GM21515 (cell line): ENCODE results near the gene MAGI1.

Experiments
- ATAC-seq: cut with Tn5 transposase; IDR thresholded peaks from one replicate; pipeline ENCODE4 v1.9.1; 2021; ENCODE audit not compliant: unreplicated experiment

MAGI1 gene

DNA sequence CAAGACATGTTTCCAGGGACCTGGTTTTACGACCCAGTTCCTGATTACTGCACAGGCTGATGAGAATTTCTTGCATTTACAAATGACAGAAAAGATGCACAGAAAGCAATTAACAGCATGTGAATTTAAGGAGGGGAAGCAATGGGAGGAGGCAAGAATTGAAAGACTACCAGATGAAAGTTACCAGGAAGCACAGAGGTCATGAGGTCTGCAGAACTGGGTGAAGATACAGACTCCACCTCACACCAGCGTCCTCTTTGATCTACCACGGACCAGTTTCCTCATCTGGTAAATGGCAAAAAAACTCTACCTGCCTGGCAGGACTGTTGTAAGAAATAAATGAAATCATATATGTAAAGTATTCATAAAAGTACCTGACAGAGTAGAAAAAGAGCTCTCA lies 266.0 kb downstream of the MAGI1 start:
- no peak for ATAC-seq

DNA sequence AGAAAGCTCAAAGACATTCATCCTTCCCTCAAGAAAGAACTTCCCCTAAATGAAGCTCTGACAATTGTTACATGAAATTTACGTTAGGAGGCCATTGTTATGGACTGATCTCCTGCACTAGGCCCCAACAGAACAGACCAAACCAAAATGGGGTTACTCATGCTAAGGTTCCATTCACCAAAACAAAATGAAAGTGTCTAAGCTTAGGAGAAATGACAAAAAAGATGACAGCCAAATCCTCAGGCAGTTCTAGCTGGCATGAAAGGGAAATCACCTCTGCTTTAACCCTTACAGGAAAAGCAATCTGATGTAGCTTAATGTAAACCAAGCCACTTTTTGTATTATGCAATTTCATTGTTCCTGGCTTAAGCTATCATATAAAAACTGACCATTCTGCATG lies 271.2 kb downstream of the MAGI1 start:
- ATAC-seq = no peak

DNA sequence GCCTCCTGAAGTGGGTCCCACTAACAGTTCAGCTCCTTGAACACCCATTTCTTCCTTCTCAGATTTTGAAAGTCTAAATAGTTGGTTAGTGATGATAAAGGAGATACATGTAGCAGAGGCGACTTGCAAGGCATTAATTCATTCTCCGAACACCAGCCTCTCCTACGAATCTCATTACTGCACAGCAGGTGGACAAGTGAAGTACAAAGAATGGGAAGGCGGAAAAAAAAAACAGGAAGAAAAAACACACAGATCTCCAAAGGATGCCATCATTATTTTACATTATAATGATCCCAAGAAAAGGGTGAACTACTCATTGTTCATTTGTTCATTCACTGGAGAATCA lies 276.5 kb downstream of the MAGI1 start:
- no peak for ATAC-seq

DNA sequence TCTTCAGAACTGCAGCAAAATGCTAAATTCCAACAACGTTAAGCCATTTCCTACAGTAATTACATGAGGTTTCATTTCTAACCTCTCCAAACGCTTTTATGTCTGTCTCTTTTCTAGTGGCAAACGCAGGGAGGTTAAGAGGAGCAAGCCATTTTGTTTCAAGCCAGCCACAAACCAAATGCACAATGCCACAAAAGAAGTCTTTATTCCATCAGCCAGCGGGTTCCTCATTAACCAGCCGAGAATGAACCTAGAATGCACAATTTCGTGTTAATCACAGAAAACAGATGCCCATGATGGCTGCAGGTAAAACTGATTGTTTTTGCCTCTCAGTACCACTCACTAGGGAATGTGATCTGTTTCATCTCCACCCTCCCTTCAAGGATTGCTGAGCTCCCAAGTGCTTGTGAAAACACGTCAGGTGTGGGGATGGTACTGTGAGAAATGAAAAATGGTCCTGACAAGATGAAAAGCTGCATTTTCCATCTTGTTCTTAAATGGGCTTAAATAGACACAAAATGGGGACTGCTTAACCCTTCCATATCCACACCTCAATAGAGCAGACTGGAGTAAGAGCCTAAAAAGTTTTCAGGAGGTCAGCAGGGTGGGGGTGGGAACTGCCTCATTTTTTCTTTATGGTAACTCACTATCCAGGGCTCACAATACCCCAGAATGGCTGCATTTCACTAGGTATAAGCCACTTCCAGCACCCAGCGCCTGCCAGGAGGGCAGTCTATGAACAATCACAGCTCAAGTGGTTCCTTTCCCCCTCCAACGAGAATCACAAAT lies 277.1 kb downstream of the MAGI1 start:
- ATAC-seq = no peak

DNA sequence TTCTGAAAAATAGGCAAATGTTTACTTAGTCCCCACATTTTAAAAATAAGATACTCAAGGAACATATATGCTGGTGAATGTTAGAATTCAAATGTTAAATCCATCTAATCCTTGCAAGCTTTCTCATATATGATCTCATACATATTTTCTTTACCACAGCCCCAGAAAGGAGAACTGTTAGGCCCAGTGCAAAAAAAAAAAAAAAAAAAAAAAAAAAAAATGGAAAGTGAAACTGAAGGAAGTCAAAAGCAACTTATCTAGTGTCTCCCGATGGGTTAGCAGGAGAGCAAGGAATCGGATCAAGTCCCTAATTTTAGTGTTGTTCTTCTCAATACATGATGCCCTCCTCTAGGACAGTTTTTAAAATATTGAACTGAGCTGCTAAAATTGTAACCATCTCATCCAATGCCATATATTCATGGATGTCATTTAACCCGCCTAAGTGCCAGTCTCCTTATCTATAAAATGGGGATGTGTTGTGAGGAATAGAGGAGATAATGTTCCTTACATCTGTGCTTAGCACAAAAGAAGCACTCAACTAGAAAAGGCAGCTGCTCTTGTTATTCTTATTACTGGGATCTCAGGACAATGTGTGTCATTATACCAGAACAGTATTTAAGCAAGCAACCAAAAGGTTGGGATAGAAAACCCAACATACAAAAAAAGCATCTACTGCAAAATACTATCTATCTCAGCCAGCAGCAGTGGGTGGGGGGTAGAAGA lies 279.7 kb downstream of the MAGI1 start:
- ATAC-seq = no peak

DNA sequence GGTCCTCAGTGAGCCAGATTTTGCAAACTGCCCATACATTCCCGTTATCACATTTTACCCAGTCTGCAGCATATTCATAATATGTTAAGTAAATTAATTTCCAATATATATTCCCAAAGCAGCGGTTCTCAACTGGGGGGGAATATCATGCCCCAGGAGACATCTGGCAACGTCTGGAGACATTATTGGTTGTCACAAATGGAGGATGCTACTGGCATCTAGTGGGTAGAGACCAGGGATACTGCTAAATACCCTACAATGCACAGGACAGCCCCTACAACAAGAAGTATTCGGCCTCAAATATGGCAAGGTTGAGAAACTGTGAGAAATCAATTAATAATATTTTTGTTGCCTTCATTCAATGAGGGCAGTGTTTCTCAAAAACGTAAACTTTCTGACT lies 280.3 kb downstream of the MAGI1 start:
- ATAC-seq = no peak

DNA sequence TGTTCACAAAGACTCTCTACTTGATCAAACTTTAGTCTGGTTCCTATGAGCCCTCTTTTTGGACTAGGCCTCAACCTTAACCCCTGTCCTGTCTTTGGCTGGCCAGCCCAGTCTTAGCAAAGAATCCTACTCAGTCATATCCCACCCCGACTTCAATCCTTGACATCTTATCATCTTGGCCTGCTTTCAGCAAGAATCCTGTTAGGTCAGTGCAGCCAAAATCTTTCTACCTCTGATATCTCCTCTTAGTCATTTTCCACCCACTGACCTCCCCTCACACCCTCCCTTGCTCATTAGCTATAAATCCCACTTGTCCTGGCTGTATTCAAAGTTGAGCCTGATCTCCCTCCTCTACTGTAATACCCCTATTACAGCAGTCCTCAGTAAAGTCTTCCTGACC lies 286.1 kb downstream of the MAGI1 start:
- no peak for ATAC-seq

DNA sequence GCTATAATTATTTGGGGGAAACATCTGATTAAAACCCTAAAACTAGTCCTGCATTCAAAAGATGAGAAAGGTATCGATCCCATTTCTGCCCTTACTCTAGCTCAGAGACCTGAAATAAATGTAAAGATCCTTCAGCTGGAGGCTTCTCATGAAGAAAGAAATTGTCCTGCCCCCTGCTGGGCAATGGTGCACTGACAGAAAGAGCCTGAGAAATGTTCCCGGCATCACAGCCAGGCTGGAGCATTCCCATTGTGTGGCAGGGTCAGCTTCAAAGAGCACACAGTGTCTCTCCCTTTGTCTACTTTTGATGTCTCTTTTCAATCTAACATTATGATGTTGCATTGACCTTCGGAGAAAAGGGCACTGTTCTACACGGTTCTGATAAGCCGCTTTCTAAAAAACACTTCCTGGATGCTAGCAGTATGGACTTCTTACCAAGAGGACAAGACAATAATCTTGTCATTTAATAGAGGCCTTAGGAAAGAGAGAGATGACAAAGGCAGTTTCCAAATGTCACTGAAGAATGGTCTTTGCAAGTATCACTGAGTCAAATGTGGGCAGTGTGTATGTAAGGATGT lies 287.5 kb downstream of the MAGI1 start:
- ATAC-seq = peak; percentile 66

DNA sequence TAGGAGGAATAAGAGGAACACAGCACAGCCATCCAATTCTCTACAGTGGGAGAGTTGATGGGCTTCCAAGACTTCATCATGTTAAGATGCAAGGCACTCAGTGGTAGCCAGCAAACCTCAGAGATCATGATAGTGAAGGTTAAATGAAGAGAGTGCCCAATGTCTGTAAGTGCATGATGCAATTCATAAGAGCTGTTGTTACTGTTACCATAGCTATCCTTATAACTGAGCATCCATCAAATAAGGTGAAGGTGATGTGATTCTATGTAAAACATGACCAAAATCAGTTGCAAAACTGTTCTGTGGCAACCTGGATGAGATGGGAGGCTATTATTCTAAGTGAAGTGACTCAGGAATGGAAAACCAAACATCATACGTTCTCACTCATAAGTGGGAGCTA lies 289.7 kb downstream of the MAGI1 start:
- no peak for ATAC-seq

DNA sequence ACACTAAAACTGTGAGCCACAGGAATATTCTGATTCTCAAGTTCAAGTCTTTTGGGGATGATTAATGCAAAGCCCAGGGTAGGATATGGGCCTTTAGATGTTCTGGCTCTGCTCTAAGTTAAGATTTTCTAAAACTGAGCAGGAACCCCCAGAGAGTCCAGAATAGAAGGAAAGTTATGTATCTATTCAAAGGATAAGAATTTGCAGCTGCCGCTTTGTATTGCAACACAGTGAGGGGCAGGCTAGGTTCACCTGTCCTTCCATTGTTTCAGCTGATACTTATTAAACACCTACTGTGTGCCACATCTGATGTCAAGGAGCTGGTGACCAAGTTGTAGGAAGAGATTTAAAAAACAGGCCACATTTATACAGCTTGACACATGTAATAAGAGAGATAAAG lies 290.4 kb downstream of the MAGI1 start:
- ATAC-seq = no peak

DNA sequence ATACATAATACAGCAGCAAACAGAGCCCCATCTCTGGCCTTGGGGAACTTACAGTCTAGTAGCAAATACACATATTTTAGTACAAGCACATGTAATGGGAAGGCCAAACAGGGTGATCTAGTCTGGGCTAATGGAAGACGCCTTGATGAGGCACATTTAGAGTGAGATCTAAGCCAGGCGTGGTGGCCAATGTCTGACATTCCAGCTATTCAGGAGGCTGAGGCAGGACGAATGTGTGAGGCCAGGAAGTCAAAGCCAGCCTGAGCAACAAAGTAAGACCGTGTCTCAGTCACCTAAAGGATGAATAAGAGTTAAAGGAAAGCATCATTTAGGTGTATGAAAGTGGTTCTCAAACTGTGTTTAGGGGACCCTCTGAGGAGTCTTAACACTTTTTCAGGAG lies 291.9 kb downstream of the MAGI1 start:
- no peak for ATAC-seq

DNA sequence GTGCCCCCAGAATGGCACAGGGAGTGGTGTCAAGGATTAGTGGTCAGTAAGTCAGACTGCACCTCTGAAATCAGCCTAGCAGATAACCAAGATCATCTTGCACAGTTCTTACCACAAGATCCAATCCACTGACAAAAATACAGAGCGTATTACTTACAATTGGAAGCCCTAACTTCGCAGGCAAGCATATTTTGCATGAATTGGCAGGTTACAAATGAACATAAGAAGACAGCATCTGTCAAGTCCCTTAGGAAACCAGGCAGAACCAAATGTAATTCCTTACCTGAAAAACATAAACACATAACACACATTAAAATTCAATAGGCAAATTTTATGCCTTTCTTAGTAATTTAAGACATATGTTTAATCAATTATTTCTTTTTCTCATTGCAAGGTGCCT lies 293.4 kb downstream of the MAGI1 start:
- no peak for ATAC-seq

DNA sequence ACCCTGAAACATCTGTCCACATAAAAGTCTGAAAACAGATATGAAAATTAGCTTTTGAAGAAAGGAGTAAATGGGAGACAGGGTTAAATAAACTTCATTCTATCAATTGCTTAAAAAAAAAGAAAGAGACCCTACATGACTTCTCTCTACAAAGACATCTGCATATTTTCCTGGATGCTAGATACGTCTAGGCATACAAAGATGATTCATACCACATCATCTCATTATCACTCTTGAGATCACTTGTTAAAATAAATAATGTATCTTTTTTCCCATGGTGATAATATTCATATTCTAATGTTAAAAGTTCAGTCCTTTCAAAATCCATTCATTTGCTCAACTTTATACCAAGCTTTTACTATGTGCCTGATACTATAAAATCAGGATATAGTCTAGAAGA lies 295.8 kb downstream of the MAGI1 start:
- ATAC-seq = no peak

DNA sequence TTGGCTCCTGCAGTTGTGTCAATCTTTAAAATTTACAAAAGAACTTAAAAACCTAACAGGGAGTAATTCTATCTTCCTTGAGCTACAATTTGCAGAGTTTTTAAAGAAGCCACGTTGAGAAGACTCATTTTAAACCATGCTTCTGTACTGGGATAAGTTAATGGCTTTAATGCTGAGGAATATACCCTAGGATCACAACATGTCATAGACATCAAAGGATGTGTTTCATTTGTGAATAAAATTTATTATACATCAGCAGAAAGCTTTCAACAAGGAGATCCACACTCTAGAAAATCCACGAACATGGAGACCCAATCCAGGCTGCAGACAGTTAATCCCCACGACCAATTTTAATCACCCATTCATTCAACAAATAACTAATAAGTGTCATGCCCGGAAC lies 297.2 kb downstream of the MAGI1 start:
- ATAC-seq = no peak

DNA sequence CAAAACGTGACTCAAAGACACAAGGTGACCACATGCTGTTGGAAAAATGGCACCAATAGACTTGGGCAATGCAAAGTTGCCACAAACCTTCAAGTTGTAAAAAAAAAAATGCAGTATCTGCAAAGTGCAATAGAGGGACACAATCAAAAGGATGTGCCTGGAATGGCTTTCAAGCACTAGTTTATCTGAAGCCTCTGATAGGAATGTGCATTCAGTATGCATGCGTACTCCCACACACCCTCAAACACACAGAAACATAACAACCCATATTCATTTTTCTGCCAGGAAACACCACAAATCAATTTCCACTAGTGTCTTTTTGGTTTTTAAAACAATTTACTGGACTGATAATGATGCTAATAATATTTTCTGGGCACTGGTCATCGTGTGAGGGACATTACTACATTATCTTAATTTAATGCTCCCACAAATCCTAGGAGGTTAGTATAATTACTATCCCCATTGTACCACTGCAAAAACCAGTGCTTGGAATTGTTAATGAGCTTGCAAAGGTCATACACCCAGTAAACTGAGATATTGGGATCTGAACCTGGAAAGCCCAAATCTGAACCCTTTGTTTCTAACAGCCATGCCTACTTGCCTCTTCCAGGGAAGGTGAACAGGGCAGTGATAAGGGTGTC lies 298.7 kb downstream of the MAGI1 start:
- no peak for ATAC-seq

DNA sequence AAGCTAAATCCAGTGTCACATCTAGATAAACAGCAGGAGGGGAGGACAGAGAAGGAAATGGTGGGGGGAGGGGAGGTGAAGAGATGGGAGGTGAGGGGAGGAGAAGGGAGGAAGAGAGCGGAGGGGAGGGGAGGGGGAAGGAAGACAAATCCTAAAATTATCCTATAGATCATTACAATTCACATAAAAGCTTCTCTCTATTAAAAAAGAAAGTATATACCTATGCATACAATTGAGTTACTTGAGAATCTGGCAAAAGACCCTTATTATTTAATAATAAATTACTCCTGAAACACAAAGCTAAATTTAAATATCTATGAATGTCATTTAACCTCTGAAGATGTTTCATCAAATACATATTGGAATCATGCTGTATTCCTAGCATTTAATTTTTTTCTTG lies 303.9 kb downstream of the MAGI1 start:
- ATAC-seq = no peak

DNA sequence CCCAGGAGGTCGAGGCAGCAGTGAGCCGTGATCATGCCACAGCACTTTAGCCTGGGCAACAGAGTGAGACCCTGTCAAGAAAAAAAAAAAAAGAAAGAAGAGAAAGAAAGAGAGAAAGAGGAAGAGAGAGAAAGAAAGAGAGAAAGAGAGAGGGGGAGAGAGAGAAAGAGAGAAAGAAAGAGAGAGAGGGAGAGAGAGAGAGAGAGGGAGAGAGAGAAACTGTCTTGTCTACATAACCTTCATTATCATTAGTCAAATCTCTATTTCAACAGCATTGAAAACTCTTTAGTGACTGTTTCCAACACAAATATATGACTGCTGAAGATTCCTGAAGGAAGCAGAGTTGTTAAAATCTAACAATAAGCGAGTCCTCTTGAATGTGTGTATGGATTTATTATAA lies 304.3 kb downstream of the MAGI1 start:
- no peak for ATAC-seq

DNA sequence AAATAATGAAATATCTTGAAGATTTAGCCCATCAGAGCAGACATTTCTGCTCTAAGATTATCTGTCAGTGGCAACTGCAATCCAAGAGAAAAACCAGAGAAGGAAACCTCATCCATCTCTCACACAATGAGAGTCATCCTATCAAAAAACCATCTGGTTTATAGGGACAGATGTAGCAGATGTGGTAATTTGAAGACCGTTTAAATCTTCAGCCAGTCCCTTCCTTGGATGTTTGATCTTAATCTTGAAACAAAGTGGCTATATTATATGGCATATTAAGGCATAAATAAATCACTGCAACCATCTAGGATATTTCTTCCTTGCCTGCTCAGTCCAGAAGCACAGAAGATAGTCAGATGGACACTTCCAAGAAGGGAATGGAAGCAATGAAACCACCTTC lies 305.3 kb downstream of the MAGI1 start:
- no peak for ATAC-seq

DNA sequence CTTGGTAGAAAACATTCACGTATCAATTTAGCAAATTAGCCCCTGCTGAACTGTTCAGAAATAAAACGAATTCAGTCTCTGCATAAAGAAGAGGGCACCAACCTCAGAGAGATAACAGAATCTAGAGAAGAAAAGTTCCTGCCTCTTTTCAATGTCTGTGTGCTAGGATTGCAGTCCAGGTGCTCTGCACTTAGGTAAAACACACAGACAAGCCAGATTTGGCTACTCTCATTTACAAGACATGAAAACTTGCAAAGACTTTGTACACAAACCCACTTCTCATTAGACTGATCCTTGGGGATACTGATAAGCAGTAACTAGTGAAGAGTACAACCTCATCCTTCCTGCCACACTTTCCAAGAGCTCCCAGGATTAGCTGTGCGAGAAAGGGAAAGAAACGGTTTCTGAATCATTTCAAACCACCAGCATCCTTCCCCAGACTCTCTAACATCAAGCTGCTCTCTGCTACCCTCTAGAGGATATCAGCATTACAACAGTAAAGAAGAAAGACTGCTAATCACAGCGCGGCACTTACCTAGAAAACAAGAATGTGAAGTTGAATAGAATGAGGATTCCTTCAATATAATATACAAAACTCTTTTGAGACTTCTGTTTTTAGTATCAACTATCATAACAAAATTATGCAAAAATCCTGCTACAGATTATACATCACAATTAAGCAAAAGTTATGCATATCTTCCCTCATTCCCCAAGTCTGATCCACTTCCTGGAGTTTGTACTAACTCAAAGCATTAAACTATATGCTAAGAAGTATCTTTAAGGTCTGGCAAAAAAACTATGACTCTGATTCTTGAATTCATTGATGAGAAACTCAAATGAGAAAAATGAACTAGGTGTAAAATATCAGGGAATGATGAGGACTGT lies 306.4 kb downstream of the MAGI1 start:
- peak; percentile 91 for ATAC-seq

DNA sequence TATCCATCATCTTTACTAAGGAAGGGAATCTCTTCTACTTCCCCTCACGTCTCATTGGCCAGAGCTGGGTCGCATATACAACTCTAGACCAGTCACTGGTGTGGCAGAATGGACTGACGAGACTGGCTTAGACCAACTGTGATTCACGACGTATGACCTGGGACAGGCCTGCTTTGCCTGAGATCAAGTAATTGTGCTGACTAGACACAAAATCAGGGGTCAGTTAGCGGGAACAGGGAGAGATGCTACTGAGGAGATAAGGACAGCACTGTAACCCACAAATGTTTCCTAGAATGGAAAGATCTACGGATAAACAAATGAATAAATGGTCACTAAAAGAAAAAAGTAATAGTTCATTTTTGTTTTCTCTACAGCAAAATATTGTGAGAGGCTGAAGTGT lies 308.3 kb downstream of the MAGI1 start:
- no peak for ATAC-seq

DNA sequence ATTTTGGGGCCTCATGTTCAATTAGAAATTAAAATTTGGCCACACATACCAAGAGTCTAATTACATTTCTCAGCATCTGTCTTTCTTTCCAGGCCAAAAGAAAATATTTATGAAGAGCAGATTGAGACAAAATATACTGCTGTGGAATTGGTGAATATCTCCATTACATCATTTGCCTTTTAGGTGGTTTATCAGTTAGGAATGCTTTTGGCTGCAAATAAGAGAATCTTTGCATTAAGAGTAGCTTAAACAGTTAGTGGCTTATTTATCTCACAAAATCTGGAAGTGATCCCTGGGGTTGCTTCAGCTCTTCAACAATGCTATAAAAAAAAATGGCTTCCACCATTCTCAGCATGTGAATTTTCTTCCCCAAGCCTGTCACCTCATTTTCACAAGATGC lies 308.7 kb downstream of the MAGI1 start:
- ATAC-seq = no peak
